NCI-H146 (cell line): ENCODE data around the gene ARNT2.
A peak's percentile ranks its signal among the peaks of the same experiment; 100 is the strongest.
"Not testable (repeated sequence)": the region's sequence is repeated elsewhere in the genome, so short reads cannot be mapped to it uniquely, and the experiment has no call there.

ENCODE experiments used
- DNase-seq: peaks from one replicate; lab custom pipeline; 2025; lab: John Stamatoyannopoulos, UW

The ARNT2 gene

DNA sequence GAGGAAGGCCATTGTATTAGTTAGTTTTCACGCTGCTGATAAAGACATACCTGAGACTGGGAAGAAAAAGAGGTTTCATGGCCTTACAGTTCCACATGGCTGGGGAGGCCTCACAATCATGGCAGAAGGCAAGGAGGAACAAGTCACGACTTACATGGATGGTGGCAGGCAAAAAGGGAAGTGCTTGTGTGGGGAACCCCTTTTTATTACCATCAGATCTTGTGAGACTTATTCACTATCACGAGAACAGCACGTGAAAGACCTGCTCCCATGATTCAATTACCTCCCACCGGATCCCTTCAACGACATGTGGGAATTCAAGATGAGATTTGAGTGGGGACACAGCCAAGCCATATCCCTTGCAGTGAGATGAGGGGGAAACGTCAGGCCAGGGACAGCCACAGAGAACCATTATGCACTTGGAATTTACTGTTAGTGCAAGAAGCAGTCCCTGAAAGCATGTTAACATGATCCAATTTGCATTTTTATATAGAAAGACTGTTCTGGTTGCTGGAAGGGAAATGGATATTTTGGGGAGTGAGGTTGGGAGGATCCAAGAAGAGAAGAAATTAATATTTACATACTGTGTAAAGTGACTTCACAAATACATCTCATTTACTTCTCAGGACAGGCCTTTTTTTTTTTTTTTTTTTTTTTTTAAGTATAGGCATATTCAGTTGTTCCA is 87.1 kb downstream of the ARNT2 start:
- DNase-seq, result no peak

DNA sequence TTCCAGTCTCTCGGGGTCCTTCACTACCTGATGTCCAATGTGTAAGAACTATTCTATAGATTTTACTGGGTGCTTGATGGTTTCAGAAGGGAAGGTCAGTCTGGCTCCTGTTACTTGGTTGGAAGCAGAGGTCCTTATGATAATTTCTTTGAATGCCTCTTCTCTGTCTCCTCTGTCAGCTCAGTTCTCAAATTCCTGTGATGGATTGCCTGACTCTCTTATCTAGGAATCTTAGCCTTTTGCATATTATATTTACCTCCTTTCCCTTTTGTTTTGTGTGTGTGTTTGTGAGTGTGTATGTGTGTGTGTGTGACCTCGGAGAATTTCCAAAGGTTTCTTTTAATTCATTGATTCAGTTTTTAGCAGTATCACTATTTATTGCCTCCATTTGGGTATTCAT is 88.2 kb downstream of the ARNT2 start:
- DNase-seq, result no peak

- no peak for DNase-seq
Measured at GRCh38 chr15:80492874-80493273, 88.7 kb downstream of the ARNT2 start.

- no peak for DNase-seq
Measured at GRCh38 chr15:80494351-80494751, 90.2 kb downstream of the ARNT2 start.

- no peak for DNase-seq
Measured at GRCh38 chr15:80494756-80495155, 90.6 kb downstream of the ARNT2 start.

GRCh38 chr15:80495401-80495942 is 91.3 kb downstream of the ARNT2 start:
- DNase-seq, result no peak

DNA sequence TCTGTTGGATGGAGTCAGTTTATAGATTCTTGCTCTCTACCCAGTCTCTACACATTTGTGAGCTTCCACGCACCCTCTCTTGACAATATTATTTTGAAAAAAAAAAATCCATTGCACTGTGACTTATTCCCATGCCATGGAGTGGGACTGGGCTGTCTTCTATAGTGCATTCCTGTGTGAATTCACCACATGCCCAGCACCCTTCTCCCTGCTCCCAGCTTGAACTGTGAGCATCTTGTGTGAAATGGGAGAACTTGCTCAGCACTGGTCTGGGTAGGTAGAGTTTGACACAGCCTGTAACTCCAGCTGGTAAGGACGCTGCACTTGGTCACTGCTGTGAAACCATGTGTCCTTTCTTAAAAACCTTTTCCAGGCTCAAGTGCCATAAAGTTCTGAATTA is 91.9 kb downstream of the ARNT2 start:
- no peak for DNase-seq

DNA sequence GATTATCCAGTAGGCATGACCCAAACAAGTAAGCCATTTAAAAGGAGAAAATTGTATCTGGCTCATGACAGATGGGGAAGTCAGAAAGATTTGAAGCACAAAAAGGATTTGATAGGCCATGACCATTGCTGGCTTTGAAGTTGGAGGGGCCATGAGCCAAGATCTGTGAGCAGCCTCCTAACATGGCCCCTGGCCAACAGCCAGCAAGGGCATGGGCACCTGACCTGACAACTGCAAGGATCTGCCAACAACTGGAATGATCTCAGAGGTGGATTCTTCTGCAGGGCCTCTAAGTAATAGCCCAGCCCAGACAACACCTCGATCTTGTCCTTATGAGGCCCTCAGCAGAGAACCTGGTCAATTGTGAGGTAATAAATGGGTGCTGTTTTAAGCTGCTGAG is 93.0 kb downstream of the ARNT2 start:
- DNase-seq, result no peak

DNA sequence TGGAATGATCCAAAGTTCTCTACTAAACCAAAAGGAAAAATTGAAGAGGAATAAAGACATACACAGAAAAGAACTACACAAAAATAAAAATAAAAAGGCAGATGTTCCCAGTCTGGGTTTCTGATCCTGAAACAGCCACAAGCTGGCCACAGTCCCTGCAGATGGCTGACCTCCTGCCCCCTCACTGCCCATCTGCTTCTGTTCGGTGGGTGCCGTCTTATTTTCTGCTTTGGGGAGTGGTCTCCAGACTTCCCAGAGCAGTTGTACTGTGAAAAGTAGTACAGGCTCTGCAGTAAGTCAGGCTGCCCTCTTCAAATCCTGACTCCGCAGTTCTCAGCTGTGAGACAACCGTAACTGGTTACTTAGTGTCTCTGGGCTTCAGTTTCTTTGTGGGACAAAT is 94.5 kb downstream of the ARNT2 start:
- no peak for DNase-seq

DNA sequence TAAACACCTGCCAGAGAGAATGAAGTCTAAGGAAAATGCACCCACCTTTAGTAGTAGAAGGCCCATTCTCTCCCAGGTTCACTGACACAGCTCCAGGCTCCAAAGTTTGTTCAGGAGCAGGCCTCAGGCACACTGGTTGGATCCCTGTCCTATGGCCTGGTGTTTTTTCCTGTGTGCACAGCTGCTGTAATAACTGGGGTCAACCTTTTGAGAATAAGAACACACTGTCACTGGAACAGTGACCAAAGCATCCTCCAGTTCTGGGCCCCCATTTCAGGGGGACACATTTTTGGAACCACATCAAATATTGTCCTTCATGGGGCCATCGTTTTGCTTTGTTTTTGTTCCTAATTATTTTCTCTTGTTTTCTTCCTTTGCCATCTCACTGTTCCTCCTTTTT is 95.8 kb downstream of the ARNT2 start:
- peak; percentile 60 for DNase-seq

GRCh38 chr15:80501476-80501875 is 97.3 kb downstream of the ARNT2 start:
- no peak for DNase-seq

GRCh38 chr15:80502782-80503181 is 98.6 kb downstream of the ARNT2 start:
- DNase-seq, result no peak

DNA sequence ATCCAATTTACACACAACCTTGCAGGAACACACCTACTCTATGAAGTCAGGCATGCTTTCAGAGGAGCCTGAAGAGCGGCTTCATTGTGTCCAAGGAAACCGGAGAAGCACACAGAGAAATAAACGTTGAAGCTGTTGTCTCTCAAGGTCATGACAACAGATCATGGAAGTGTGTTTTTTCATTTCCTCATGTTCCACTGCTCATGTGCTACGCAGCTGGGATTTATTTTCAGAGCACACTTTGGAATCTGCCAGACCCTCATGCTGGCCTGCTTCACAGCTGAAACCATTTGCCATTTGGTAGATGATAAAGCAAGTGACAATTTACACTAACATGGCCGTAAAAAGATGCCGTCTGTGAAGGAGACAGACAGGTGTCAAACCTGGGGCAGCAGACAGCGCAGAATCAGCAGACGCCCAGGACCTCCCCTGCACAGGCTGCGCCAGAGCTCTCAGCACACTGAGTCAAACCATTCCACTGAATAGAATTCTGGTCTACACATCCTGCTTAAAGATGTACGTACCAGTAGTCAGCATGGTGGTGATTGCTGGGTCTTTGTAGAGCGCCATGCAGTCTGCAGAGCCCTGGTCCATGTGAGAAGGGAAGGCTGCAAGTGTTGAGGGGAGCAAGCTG is 99.3 kb downstream of the ARNT2 start:
- no peak for DNase-seq

DNA sequence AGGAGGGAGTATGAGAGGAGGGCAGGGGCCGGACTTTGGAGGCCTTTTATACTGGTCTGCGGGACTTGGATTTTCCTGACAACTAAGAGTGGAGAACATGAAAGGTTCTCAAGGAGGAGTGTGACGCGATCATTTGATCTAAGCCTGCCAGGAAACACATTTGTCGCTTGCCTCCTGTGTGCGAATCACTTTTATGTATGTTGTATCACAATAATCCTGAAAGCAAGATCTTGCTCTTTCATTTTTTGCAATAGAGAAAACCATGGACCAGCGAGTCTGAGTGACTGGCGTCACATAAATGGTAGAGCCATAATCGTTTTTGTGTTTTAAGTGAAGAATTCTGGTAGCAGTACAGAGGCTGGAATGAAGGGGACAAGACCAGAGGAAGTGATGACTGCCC is 100.7 kb downstream of the ARNT2 start:
- DNase-seq, result no peak

DNA sequence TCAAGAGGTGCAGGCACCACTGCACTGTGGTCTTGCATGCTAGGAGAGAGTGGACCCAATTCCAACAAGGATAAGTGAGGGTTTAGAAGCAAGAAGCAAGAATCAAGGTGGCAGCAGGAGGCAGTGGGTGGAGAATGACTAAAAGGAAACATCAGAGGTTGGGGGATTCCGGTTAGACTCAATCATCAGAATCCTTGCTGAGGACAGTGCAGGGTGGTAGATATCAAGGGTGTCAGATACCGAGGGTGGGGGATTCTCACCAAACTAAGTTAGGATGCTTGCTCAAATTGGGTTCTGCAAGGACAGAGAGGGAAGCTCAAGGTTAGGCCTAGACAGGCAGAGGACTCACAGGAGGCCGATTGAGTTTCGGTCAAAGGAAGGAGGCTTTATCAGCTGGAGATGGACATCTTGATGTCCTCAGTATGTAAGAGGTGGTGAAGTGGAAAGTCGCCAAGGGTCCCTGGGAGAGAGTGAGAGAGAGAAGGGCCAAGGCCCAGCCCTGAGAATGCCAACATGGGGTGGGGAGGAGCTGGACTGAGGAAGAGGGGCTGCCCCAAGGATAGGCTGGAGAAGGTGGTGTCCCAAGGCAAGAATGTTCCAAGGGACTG is 102.2 kb downstream of the ARNT2 start:
- DNase-seq, result no peak

DNA sequence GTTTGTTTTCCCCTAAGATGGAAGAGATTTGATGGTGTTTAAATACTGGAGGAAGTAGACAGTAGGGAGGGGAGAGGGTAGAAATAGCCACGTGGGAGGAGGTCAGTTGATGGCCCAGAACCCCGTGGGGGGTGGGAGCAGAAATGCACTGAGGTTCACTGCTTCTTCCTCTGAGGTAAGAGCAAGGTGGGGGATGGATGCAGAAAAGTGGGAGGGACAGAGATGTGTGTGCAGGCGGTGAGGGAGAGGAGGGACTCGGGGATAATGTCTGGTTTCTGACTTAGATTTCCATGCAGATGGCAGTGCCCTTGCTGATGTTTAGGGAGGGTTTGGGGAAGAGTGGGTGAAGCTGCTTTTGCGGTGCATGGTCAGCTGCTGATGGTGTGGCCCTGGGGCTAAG is 102.9 kb downstream of the ARNT2 start:
- no peak for DNase-seq

GRCh38 chr15:80507638-80508316 is 103.6 kb downstream of the ARNT2 start:
- DNase-seq, result no peak

DNA sequence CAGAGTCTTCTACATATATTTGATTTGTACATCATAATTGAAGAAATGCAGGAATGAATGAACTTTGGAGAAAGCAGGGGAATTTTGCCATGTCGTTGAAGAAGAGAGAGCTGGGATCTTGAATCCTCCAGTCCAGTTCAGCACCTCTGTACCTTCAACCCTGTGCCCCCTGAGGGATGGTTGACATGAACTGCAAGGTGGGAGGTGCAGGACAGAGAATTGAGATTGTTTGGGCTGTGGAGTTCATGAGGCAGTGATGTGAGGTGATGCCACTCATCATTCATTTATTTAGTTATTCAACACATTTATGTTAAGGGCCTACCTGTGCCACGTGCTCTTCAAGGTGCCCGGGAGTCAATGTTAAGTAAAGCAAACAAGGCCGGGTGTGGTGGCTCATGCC is 104.6 kb downstream of the ARNT2 start:
- no peak for DNase-seq

DNA sequence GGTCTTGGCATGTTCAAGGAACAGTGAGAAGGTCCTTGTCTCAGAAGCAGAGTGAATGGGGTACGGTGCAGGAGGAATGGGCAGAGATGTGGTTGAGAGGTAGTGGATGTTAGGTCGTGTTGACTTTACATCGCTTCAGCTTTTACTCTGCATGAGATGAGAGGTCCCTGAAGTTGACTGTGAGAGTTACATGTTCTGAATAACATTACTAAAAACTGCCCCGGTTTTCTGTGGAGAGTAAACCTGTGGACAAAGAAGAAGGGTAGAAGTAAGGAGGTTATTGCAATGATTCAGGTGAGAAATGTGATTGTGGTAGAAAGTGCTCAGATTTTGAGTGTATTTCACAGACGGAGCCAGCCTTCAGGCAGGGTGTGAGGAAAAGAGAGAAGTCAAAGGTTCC is 105.6 kb downstream of the ARNT2 start:
- no peak for DNase-seq

DNA sequence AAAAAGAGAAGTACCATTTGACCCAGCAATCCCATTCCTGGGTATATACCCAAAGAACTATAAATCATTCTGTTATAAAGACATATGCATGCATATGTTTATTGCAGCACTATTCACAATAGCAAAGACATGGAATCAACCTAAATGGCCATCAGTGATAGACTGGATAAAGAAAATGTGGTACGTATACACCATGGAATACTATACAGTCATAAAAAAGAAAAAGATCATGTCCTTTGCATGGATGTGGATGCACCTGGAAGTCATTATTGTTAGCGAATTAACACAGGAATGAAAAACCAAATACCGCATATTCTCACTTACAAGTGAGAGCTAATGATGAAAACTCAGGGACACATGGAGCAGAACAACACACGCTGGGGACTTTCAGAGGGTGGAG is 106.8 kb downstream of the ARNT2 start:
- DNase-seq, result not testable (repeated sequence)

DNA sequence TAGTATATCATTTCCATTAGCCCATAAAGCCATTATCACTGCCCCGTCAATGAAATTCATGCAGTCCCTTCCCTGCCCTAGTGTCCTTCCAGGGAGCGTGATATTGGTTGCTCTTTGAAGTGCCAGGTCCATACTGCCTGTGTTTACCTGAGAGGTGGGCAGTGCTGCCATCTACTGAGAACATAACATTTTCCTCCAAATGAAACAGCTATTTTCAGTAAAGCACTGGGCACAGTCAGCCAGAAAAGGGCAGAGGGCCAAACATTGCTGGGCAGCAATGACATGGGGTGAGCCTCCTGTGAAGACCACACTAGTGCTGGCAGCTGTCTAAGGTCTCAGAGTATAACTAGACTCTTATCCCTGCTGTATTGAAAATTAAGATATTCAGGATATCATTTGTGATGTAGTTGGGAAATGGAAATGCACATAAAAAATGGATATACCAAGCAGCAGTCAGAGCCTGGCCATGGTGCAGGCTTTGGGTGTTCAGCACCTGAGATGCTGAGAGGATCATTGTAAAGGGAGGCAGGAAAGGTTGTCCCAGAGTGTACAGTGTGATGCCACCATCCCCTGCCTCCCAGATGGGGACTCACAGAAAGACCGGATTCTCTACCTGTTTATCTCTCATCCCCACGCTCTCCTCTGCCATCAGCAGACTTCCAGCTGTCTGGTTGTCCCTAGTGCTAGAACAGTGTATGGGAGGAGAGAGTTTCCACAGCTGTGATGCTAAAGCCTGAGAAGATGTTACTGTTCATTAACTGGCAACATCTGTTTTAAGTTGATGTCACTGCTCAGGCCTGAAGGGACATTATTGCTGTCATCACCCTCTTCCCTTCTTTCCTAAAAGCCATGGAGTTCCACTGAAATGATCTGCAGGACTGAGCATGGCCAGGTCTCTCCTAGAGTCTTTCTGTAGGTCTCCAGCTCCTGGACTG is 108.8 kb downstream of the ARNT2 start:
- peak; percentile 35 for DNase-seq
